Bronchial epithelial cell (primary cell): ENCODE measurements around the gene PTPN6. TPM values are rescaled to one million over a fixed set of nuclear protein-coding genes. Genes with fewer than 3 reads are reported as not detected.

Experiments
- DNase-seq: peaks from one replicate; pipeline ENCODE4 v3.0.0-alpha.2; 2010; ENCODE audit warnings: low read depth
- FAIRE-seq: peaks from 2 replicates; lab custom pipeline; 2011; peaks lifted over from hg19 to GRCh38; lab: Jason Lieb, UNC
- H3K27me3 ChIP-seq: 2 replicates; pipeline ENCODE4 v1.5.1; 2011; ENCODE audit warnings: low read length; ENCODE audit not compliant: control insufficient read depth, insufficient read depth
- H3K36me3 ChIP-seq: 2 replicates; pipeline ENCODE4 v1.5.1; 2011; ENCODE audit warnings: low read length; ENCODE audit not compliant: control insufficient read depth, insufficient read depth
- H3K4me3 ChIP-seq: 2 replicates; pipeline ENCODE4 v1.5.1; 2011; ENCODE audit warnings: mild to moderate bottlenecking, low read depth, low read length, control low read depth
- CTCF ChIP-seq: IDR thresholded peaks from 2 replicates; pipeline ENCODE4 v1.5.1; 2011; ENCODE audit warnings: mild to moderate bottlenecking, moderate library complexity, low read length, control low read depth, inconsistent platforms; ENCODE audit not compliant: insufficient read depth, severe bottlenecking
- total RNA-seq: library from RNA; depleted of rRNA; stranded (reverse); fragments of >200 nt; gene quantifications from 2 replicates; pipeline ENCODE4 v1.2.1, GENCODE V29; 2014

The PTPN6 gene
- total RNA-seq, 1 donor from 2014 or later = 12.4 TPM

GRCh38 chr12:6935371-6936193 lies 15.6 kb upstream of the PTPN6 start:
- Histone ChIP-seq H3K27me3 (no peaks in the 10 kb centered on the region), H3K4me3 (no peak overlapping the region), H3K36me3 (peaks cover 9% of the 10 kb centered on the region)
- DNase-seq (no peak), FAIRE-seq (no peak)
- TF ChIP-seq CTCF = no peak

GRCh38 chr12:6936194-6936635 lies 14.9 kb upstream of the PTPN6 start:
- H3K36me3 ChIP-seq = peaks cover 13% of the 10 kb centered on the region
- FAIRE-seq (no peak), DNase-seq (no peak)
- H3K4me3 ChIP-seq = no peak overlapping the region
- no peak for TF ChIP-seq CTCF
- H3K27me3 ChIP-seq = no peaks in the 10 kb centered on the region

- Histone ChIP-seq H3K4me3 (peak overlapping the region; percentile 43), H3K36me3 (peaks cover 15% of the 10 kb centered on the region), H3K27me3 (no peaks in the 10 kb centered on the region)
- no peak for FAIRE-seq
- no peak for TF ChIP-seq CTCF
- DNase-seq = no peak
These were observed 14.3 kb upstream of the PTPN6 start for GRCh38 chr12:6936636-6937480.

- Histone ChIP-seq H3K27me3 (no peaks in the 10 kb centered on the region), H3K36me3 (peaks cover 15% of the 10 kb centered on the region), H3K4me3 (peak overlapping the region; percentile 43)
- DNase-seq (peak; percentile 86), FAIRE-seq (peak; percentile 62)
- peak; percentile 94 for TF ChIP-seq CTCF
These were observed 13.4 kb upstream of the PTPN6 start for GRCh38 chr12:6937481-6938352.

GRCh38 chr12:6938353-6939190 lies 12.6 kb upstream of the PTPN6 start:
- no peak for FAIRE-seq
- no peak for TF ChIP-seq CTCF
- Histone ChIP-seq H3K4me3 (peak overlapping the region; percentile 43), H3K27me3 (no peaks in the 10 kb centered on the region), H3K36me3 (peaks cover 15% of the 10 kb centered on the region)
- no peak for DNase-seq
